HepG2 (cell line): ENCODE results near the gene PDE4C. TPM values are rescaled to one million over a fixed set of nuclear protein-coding genes. Genes with fewer than 3 reads are reported as not detected.

Experiments used
- KLF15 ChIP-seq: sonication (generic); formaldehyde crosslinking; IDR thresholded peaks from 2 replicates; pipeline ENCODE4 v1.8.1; 2023; ENCODE audit warnings: borderline replicate concordance, mild to moderate bottlenecking, inconsistent platforms, missing genetic modification reagents, mixed read lengths
- KMT2B ChIP-seq: IDR thresholded peaks from 2 replicates; pipeline ENCODE4 v1.6.1; 2016; ENCODE audit warnings: missing genetic modification reagents, missing compliant biosample characterization
- NAIF1 ChIP-seq: sonication (generic); formaldehyde crosslinking; IDR thresholded peaks from 2 replicates; pipeline ENCODE4 v1.5.0; 2020; ENCODE audit warnings: mild to moderate bottlenecking, missing genetic modification reagents, borderline replicate concordance
- PHF21A ChIP-seq: sonication (generic); formaldehyde crosslinking; IDR thresholded peaks from 2 replicates; pipeline ENCODE4 v1.5.0; 2020; ENCODE audit warnings: mild to moderate bottlenecking, missing genetic modification reagents
- POLR2A ChIP-seq, 2 experiments: IDR thresholded peaks; 2 replicates each; pipeline ENCODE4 v1.6.1; 2011; ENCODE audit warnings: low read depth in 2 of 2, low read length in 2 of 2, mild to moderate bottlenecking in 1 of 2, moderate library complexity in 1 of 2; ENCODE audit not compliant: insufficient read depth in 1 of 2
- POLR2AphosphoS2 ChIP-seq: IDR thresholded peaks from 2 replicates; pipeline ENCODE4 v1.6.1; 2011; ENCODE audit warnings: low read depth, low read length, improper control_type of control experiment
- SMAD9 ChIP-seq: sonication (generic); formaldehyde crosslinking; IDR thresholded peaks from 2 replicates; pipeline ENCODE4 v1.5.1; 2020; ENCODE audit warnings: mild to moderate bottlenecking, missing genetic modification reagents
- SOX6 ChIP-seq, 2 experiments: fragments of 450-650 bp in 1 of 2; sonication (generic) in 1 of 2; formaldehyde crosslinking in 1 of 2; IDR thresholded peaks; 2 replicates each; pipeline versions ENCODE4 v1.4.0 to v1.6.1; 2017 to 2020; ENCODE audit warnings: antibody characterized with exemption in 1 of 2, mild to moderate bottlenecking in 1 of 2, missing genetic modification reagents in 1 of 2
- TAF15 ChIP-seq: fragments of 200-400 bp; formaldehyde crosslinking; IDR thresholded peaks from one replicate; pipeline ENCODE4 v1.6.1; 2018; ENCODE audit warnings: mild to moderate bottlenecking, low read depth, low read length; ENCODE audit not compliant: poor library complexity, severe bottlenecking
- TCF7 ChIP-seq: sonication (generic); IDR thresholded peaks from 2 replicates; pipeline ENCODE4 v1.6.1; 2016; ENCODE audit warnings: antibody characterized with exemption, low read depth
- THRA ChIP-seq: sonication (generic); formaldehyde crosslinking; IDR thresholded peaks from 2 replicates; pipeline ENCODE4 v1.4.0; 2020; ENCODE audit warnings: missing genetic modification reagents, borderline replicate concordance
- ZMYM2 ChIP-seq: sonication (generic); formaldehyde crosslinking; IDR thresholded peaks from 2 replicates; pipeline ENCODE4 v1.8.0; 2022; ENCODE audit warnings: mild to moderate bottlenecking, missing genetic modification reagents
- ZNF460 ChIP-seq: sonication (generic); formaldehyde crosslinking; IDR thresholded peaks from 2 replicates; pipeline ENCODE4 v1.5.1; 2020; ENCODE audit warnings: missing genetic modification reagents, mild to moderate bottlenecking, borderline replicate concordance
- ZNF546 ChIP-seq: sonication (generic); formaldehyde crosslinking; conservative IDR thresholded peaks from 2 replicates; pipeline ENCODE4 v1.8.1; 2023; ENCODE audit warnings: mild to moderate bottlenecking, missing genetic modification reagents
- ZNF563 ChIP-seq: sonication (generic); formaldehyde crosslinking; IDR thresholded peaks from 2 replicates; pipeline ENCODE4 v1.8.0; 2022; ENCODE audit warnings: mild to moderate bottlenecking, moderate library complexity, missing genetic modification reagents
- ZNF768 ChIP-seq: sonication (generic); formaldehyde crosslinking; IDR thresholded peaks from 2 replicates; pipeline ENCODE4 v1.4.0; 2020; ENCODE audit warnings: missing genetic modification reagents
- ZNF800 ChIP-seq: sonication (generic); formaldehyde crosslinking; IDR thresholded peaks from 2 replicates; pipeline ENCODE4 v1.4.0; 2020; ENCODE audit warnings: missing genetic modification reagents
- polyA plus RNA-seq, 8 experiments: library from polyadenylated mRNA; depleted of rRNA in 3 of 8; stranded (reverse) in 7 of 8; unstranded in 1 of 8; fragments of >200 nt; fragmentation: Illumina TruSeq in 4 of 8; extraction: Trizol in 4 of 8; gene quantifications; 2 replicates each; pipeline versions ENCODE4 v1.2.1 to v1.2.3, GENCODE V29; 2011 to 2016; ENCODE audit warnings: low read depth in 4 of 8, missing spikeins in 1 of 8, mixed read lengths in 1 of 8; ENCODE audit not compliant: insufficient read depth in 1 of 8
- total RNA-seq, 5 experiments: library from RNA; depleted of rRNA; stranded (reverse); fragments of >200 nt; fragmentation: Illumina TruSeq; extraction: Trizol; gene quantifications; 2 replicates each; pipeline ENCODE4 v1.2.3, GENCODE V29; 2016; ENCODE audit warnings: low read depth in 1 of 5
- TF ChIP-seq, protein P1 (sequence below): sonication (generic); formaldehyde crosslinking; IDR thresholded peaks from 2 replicates; pipeline ENCODE4 v1.4.0; 2020; ENCODE audit warnings: missing genetic modification reagents
- TF ChIP-seq, protein P2 (sequence below): sonication (generic); formaldehyde crosslinking; IDR thresholded peaks from 2 replicates; pipeline ENCODE4 v1.5.0; 2020; ENCODE audit warnings: mild to moderate bottlenecking, missing genetic modification reagents, borderline replicate concordance
- TF ChIP-seq, protein P3 (sequence below): IDR thresholded peaks from 2 replicates; pipeline ENCODE4 v1.6.1; 2016; ENCODE audit warnings: mild to moderate bottlenecking

PDE4C gene
- total and polyA plus RNA-seq, 2 of the 13 experiments (the other 11 are each of a cell fraction or from before 2014, with no cell fraction given), result 1.4 to 14.0 TPM

DNA sequence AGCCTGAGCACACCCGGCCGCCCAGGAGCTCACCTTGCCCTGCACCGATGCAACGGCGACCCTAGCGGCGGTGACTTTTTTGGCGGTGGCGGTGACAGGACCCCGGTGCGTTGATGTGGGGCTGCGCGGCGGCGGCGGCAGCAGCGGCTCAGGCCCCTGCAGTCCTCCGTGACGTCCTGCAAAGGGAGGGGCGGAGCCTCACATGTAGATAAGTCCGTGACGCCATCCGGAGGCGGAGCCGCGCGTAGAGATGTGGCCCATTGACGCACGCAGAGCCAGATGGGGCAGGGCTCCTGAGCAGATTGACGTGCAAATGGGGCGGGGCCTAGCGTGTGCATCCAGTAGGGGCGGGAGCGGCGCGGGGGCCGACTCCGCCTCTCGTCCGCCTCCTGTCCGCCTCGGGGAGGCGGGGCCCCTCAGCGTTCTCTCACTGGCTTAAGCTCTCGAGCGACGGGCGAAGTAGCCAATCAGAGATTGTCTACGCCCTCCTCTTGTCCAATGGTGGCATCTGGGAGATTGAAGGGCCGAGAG, 22.3 kb downstream of the PDE4C start, which contains the start of gene RAB3A (continued):
- TF ChIP-seq ZNF800 (CRISPR knock-in tag), result 0 out of 2 replicates have a peak, but pooled peaks have one; percentile 29
- TF ChIP-seq ZNF460 (CRISPR knock-in tag), result no peak
- no peak for TF ChIP-seq ZMYM2 (CRISPR knock-in tag)
- no peak for TF ChIP-seq ZNF546
- no peak for TF ChIP-seq TCF7
- TF ChIP-seq THRA, result no peak
- no peak; the same call in 1 of the 2 replicates for TF ChIP-seq KLF15 (CRISPR knock-in tag)
- TF ChIP-seq SMAD9 (CRISPR knock-in tag), result no peak
- TF ChIP-seq, protein P1, sequence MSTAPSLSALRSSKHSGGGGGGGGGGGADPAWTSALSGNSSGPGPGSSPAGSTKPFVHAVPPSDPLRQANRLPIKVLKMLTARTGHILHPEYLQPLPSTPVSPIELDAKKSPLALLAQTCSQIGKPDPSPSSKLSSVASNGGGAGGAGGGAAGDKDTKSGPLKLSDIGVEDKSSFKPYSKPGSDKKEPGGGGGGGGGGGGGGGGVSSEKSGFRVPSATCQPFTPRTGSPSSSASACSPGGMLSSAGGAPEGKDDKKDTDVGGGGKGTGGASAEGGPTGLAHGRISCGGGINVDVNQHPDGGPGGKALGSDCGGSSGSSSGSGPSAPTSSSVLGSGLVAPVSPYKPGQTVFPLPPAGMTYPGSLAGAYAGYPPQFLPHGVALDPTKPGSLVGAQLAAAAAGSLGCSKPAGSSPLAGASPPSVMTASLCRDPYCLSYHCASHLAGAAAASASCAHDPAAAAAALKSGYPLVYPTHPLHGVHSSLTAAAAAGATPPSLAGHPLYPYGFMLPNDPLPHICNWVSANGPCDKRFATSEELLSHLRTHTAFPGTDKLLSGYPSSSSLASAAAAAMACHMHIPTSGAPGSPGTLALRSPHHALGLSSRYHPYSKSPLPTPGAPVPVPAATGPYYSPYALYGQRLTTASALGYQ (CRISPR knock-in tag), result peak; percentile 30; the same call in 1 of the 2 replicates
- TF ChIP-seq ZNF768 (CRISPR knock-in tag), result no peak
- TF ChIP-seq ZNF563 (CRISPR knock-in tag), result no peak
- no peak; a peak in 1 of 4 replicates for TF ChIP-seq POLR2A (IDR thresholded peaks at IDR 0.05; ENCODE audit: insufficient read depth in 1 of 2, low read depth in 2 of 2, low read length in 2 of 2)
- TF ChIP-seq KMT2B, result peak; percentile 53; the same call in 1 of the 2 replicates
- no peak for TF ChIP-seq TAF15
- 0 out of 2 replicates have a peak, but pooled peaks have one; percentile 37 for TF ChIP-seq PHF21A (CRISPR knock-in tag)
- TF ChIP-seq, protein P2, sequence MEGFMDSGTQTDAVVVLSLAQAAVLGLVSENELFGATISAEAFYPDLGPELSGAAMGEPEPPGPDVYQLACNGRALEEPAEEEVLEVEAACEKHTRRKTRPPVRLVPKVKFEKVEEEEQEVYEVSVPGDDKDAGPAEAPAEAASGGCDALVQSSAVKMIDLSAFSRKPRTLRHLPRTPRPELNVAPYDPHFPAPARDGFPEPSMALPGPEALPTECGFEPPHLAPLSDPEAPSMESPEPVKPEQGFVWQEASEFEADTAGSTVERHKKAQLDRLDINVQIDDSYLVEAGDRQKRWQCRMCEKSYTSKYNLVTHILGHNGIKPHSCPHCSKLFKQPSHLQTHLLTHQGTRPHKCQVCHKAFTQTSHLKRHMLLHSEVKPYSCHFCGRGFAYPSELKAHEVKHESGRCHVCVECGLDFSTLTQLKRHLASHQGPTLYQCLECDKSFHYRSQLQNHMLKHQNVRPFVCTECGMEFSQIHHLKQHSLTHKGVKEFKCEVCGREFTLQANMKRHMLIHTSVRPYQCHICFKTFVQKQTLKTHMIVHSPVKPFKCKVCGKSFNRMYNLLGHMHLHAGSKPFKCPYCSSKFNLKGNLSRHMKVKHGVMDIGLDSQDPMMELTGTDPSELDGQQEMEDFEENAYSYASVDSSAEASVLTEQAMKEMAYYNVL (CRISPR knock-in tag), result peak; percentile 71; the same call in 1 of the 2 replicates
- no peak for TF ChIP-seq NAIF1 (CRISPR knock-in tag)
- TF ChIP-seq POLR2AphosphoS2, result no peak
- TF ChIP-seq SOX6 (IDR thresholded peaks at IDR 0.05), result no peak
- peak; percentile 56 for TF ChIP-seq SOX6 (CRISPR knock-in tag; IDR thresholded peaks at IDR 0.05)
- TF ChIP-seq, protein P3, sequence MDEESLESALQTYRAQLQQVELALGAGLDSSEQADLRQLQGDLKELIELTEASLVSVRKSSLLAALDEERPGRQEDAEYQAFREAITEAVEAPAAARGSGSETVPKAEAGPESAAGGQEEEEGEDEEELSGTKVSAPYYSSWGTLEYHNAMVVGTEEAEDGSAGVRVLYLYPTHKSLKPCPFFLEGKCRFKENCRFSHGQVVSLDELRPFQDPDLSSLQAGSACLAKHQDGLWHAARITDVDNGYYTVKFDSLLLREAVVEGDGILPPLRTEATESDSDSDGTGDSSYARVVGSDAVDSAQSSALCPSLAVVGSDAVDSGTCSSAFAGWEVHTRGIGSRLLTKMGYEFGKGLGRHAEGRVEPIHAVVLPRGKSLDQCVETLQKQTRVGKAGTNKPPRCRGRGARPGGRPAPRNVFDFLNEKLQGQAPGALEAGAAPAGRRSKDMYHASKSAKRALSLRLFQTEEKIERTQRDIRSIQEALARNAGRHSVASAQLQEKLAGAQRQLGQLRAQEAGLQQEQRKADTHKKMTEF (CRISPR knock-in tag), result peak; percentile 52; the same call in 1 of the 2 replicates
